ENCODE results near the gene UNC80.
A peak's percentile ranks its signal among the peaks of the same experiment; 100 is the strongest.

Gene UNC80

GRCh38 chr2:209977386-209978239 lies 206.0 kb downstream of the UNC80 start:
- peak; percentile 20 for DNase-seq

GRCh38 chr2:209984291-209984690 lies 212.7 kb downstream of the UNC80 start:
- DNase-seq = no peak

GRCh38 chr2:209985874-209986273 lies 214.2 kb downstream of the UNC80 start:
- DNase-seq = no peak

GRCh38 chr2:209986415-209986814 lies 214.8 kb downstream of the UNC80 start:
- no peak for DNase-seq

GRCh38 chr2:209988010-209988409 lies 216.4 kb downstream of the UNC80 start:
- DNase-seq = no peak

- no peak for DNase-seq
Measured at GRCh38 chr2:209990838-209991237, 219.2 kb downstream of the UNC80 start.

- DNase-seq = no peak
Measured at GRCh38 chr2:209993968-209994367, 222.3 kb downstream of the UNC80 start.

- DNase-seq = no peak
Measured at GRCh38 chr2:209998596-209998995, 227.0 kb downstream of the UNC80 start.

- DNase-seq = no peak
Measured at GRCh38 chr2:210000464-210001324, 229.1 kb downstream of the UNC80 start.

- DNase-seq = peak; percentile 95
Measured at GRCh38 chr2:210002158-210003157, 230.8 kb downstream of the UNC80 start, which contains the start of gene RPE. RPE (plus strand) TSS chr2:210002638; CDS start chr2:210002662, 24 bp downstream.

GRCh38 chr2:210003359-210003758 lies 231.7 kb downstream of the UNC80 start:
- DNase-seq = no peak

- DNase-seq = no peak
Measured at GRCh38 chr2:210004881-210005280, 233.2 kb downstream of the UNC80 start.

- no peak for DNase-seq
Measured at GRCh38 chr2:210007895-210008294, 236.3 kb downstream of the UNC80 start.

- no peak for DNase-seq
Measured at GRCh38 chr2:210009126-210009525, 237.5 kb downstream of the UNC80 start.

- no peak for DNase-seq
Measured at GRCh38 chr2:210009896-210010295, 238.3 kb downstream of the UNC80 start.

GRCh38 chr2:210020138-210020537 lies 248.5 kb downstream of the UNC80 start:
- no peak for DNase-seq

- DNase-seq = no peak
Measured at GRCh38 chr2:210022824-210023223, 251.2 kb downstream of the UNC80 start.

GRCh38 chr2:210027608-210028007 lies 256.0 kb downstream of the UNC80 start:
- no peak for DNase-seq

- no peak for DNase-seq
Measured at GRCh38 chr2:210028178-210028577, 256.5 kb downstream of the UNC80 start.

- no peak for DNase-seq
Measured at GRCh38 chr2:210034087-210034683, 262.6 kb downstream of the UNC80 start.

- no peak for DNase-seq
Measured at GRCh38 chr2:210035679-210036078, 264.0 kb downstream of the UNC80 start.

- no peak for DNase-seq
Measured at GRCh38 chr2:210038078-210038477, 266.4 kb downstream of the UNC80 start.
